SK-N-DZ (cell line): ENCODE data around the gene SLC5A4. TPM values are rescaled to one million over a fixed set of nuclear protein-coding genes. Genes with fewer than 3 reads are reported as not detected.
A peak's percentile ranks its signal among the peaks of the same experiment; 100 is the strongest.
"Not testable (repeated sequence)": the region's sequence is repeated elsewhere in the genome, so short reads cannot be mapped to it uniquely, and the experiment has no call there.

Experiments used
- DNase-seq: peaks from one replicate; pipeline ENCODE4 v3.0.0-alpha.2; 2015; ENCODE audit warnings: low spot score
- polyA plus RNA-seq, 2 experiments: library from polyadenylated mRNA; depleted of rRNA; stranded (reverse); fragments of >200 nt; gene quantifications; 2 replicates each; pipeline ENCODE4 v1.2.3, GENCODE V29; 2014

SLC5A4 gene
- not detected in 2 replicates for polyA plus RNA-seq (2014; cell fraction: cytosol; rRNA removed)
- not detected in 2 replicates for polyA plus RNA-seq (2014; cell fraction: nucleus; rRNA removed)

GRCh38 chr22:32255217-32255616 lies at the start of gene SLC5A4:
Gene SLC5A4, minus strand, starts transcription at chr22:32255347. Its CDS starts 18 bp downstream, at chr22:32255329.
- DNase-seq: no peak

GRCh38 chr22:32293921-32294320 lies 38.8 kb upstream of the SLC5A4 start:
- DNase-seq: not testable (repeated sequence)

- DNase-seq: no peak
Measured at GRCh38 chr22:32286290-32286840, 31.2 kb upstream of the SLC5A4 start.

- no peak for DNase-seq
Measured at GRCh38 chr22:32281072-32281471, 25.9 kb upstream of the SLC5A4 start.

DNA sequence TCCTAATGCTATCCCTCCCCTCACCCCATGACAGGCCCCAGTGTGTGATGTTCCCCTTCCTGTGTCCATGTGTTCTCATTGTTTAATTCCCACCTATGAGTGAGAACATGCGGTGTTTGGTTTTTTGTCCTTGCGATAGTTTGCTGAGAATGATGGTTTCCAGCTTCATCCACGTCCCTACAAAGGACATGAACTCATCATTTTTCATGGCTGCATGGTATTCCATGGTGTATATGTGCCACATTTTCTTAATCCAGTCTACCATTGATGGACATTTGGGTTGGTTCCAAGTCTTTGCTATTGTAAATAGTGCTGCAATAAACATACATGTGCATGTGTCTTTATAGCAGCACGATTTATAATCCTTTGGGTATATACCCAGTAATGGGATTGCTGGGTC lies 20.2 kb upstream of the SLC5A4 start:
- not testable (repeated sequence) for DNase-seq

GRCh38 chr22:32271389-32271788 lies 16.2 kb upstream of the SLC5A4 start:
- no peak for DNase-seq

GRCh38 chr22:32270641-32271369 lies 15.7 kb upstream of the SLC5A4 start:
- DNase-seq: no peak

DNA sequence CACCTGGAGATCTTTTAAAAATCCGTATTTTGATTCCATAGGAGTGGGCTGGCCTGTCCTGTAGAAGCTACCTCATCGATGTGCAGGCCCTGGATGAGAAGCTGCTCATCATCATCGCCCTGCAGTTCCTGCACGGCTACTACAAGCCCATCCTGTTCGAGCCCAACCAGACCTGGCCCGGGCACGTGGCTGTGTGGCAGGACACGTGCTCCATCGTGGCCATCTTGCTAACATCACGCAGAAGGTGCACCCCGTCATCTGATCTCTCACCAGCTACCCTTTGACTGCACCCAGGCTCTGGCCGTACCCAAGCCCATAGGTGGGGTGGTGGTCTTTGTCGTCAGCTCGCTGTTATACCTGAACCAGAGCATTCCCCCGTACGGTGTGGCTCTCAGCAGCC lies 14.2 kb upstream of the SLC5A4 start:
- DNase-seq: no peak

GRCh38 chr22:32267011-32267410 lies 11.9 kb upstream of the SLC5A4 start:
- no peak for DNase-seq

- peak; percentile 60 for DNase-seq
Measured at GRCh38 chr22:32265882-32266767, 11.0 kb upstream of the SLC5A4 start.

GRCh38 chr22:32263678-32264077 lies 8.5 kb upstream of the SLC5A4 start:
- DNase-seq: not testable (repeated sequence)

DNA sequence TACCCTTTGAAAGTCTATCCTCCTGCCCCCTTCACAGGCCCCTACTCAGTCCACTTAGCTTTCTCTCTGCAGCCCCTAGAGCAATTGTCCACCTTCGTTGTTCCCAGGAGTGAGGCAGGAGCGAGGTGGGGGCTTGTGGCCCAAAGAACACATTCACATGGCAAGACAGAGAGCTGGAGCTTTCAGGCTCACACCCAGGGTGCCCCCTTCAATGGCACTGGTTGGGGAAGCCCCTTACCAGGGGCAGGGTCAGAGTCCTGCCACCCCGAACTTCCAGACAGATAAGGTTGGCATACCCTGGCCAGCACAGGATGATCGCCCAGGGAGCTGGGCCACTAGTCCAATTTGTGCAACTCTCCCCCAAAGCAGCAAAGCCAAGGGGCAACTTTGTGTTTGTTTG lies 6.2 kb upstream of the SLC5A4 start:
- DNase-seq: no peak

- DNase-seq: no peak
Measured at GRCh38 chr22:32258791-32259190, 3.6 kb upstream of the SLC5A4 start.

DNA sequence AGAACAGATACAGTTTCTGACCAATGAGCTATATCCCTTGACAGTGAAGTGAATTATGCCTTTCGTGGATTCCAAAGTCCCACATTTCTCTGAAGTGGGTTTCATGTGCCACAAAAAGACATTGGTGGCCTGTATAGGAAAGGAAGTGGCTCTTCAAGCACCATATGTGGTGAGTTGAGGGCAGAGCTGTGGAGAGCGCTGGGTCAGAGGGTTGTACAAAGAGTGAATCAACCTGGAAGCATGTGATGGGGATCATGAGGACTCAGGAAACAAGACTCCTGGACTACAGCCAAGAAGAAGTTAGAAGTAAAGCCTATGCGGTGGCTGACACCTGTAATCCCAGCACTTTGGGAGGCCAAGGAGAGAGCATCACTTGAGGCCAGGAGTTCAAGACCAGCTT lies 579 bp upstream of the SLC5A4 start:
- no peak for DNase-seq

GRCh38 chr22:32249231-32249630 lies 5.9 kb downstream of the SLC5A4 start:
- DNase-seq: no peak

- no peak for DNase-seq
Measured at GRCh38 chr22:32248276-32248675, 6.9 kb downstream of the SLC5A4 start.

- no peak for DNase-seq
Measured at GRCh38 chr22:32246166-32246565, 9.0 kb downstream of the SLC5A4 start.

DNA sequence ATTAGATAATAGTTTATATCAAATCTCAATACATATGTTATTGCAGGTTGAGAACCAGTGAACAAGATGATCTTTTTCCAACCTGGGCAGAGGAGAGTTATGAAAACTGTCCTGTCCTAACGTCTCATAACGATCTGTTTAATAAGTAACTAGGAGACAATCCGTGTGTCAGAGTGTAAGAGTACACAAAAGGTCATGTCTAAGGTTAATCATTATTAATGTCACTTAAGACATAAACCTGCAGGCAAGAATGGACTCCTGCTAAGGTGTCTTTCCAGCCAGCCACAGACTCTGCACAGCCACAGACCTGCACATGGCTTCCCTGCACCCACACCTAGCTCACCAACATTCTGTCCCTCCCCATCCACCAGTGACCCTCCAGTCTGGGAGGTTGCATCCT lies 10.1 kb downstream of the SLC5A4 start:
- DNase-seq: no peak

DNA sequence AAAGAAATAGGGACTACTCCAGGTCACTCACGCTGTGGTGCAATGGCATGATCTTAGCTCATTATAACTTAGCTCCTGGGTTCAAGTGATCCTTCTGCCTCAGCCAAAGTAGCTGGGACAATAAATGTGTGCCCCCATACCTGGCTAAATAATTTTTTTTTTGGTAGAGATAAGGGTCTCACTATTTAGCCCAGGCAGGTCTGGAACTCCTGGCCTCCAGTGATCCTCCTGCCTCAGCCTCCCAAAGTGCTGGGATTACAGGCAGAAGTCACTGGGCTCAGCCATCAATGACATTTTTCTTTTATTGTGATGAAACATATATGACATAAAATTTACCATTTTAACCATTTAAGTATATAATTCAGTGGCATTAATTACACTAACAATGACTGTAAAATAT lies 10.6 kb downstream of the SLC5A4 start:
- DNase-seq: no peak

GRCh38 chr22:32240461-32240860 lies 14.7 kb downstream of the SLC5A4 start:
- DNase-seq: no peak

- DNase-seq: no peak
Measured at GRCh38 chr22:32237906-32238305, 17.2 kb downstream of the SLC5A4 start.

- peak; percentile 41 for DNase-seq
Measured at GRCh38 chr22:32236970-32237369, 18.2 kb downstream of the SLC5A4 start.
